Right lobe of liver (tissue), 6 donors: ENCODE measurements around the gene MCEMP1. TPM values are rescaled to one million over a fixed set of nuclear protein-coding genes. Genes with fewer than 3 reads are reported as not detected.

Experiments
- ATAC-seq, 4 donors: fragments of 200-7000 bp; cut with Tn5 transposase; one replicate each; pipeline ENCODE4 v1.9.1; 2020; ENCODE audit warnings: mild to moderate bottlenecking in 4 of 4, moderate library complexity in 4 of 4
- DNase-seq, 3 donors: peaks; one replicate each; pipeline ENCODE4 v3.0.0-alpha.2; 2020
- H3K27ac ChIP-seq, 3 donors: fragments of 200-600 bp; one replicate each; pipeline ENCODE4 v1.8.0; 2022
- H3K27me3 ChIP-seq, 2 donors: fragments of 200-600 bp; one replicate each; pipeline ENCODE4 v1.8.0; 2022
- H3K36me3 ChIP-seq, 4 donors: fragments of 200-600 bp; sonication (generic) in 1 of 4; one replicate each; pipeline versions ENCODE4 v1.5.1 to v1.8.0; 2017 to 2022; ENCODE audit warnings: control low read depth in 1 of 4
- H3K4me1 ChIP-seq, 4 donors: fragments of 200-600 bp; sonication (generic) in 1 of 4; one replicate each; pipeline versions ENCODE4 v1.5.1 to v1.8.0; 2017 to 2022; ENCODE audit warnings: control low read depth in 1 of 4
- H3K4me3 ChIP-seq, 3 donors: fragments of 200-600 bp; one replicate each; pipeline ENCODE4 v1.8.0; 2022
- H3K9me3 ChIP-seq, 4 donors: fragments of 200-600 bp; sonication (generic) in 1 of 4; one replicate each; pipeline versions ENCODE4 v1.5.1 to v1.8.0; 2017 to 2022; ENCODE audit warnings: control low read depth in 1 of 4
- POLR2A ChIP-seq: fragments of 450-650 bp; IDR thresholded peaks from one replicate; pipeline ENCODE4 v1.6.1; 2017; ENCODE audit warnings: antibody characterized with exemption, mild to moderate bottlenecking
- WGBS: methylation state at CpG from one replicate; pipeline ENCODE4 v1.1.6; 2018; ENCODE audit warnings: low coverage, low lambda C conversion rate; ENCODE audit not compliant: insufficient coverage; ENCODE audit errors: missing lambda C conversion rate; 5-methylcytosine and 5-hydroxymethylcytosine counted together
- intact Hi-C, 2 donors: fragments of 100-400 bp; cut with DNase I; formaldehyde crosslinking; loops; one replicate each; pipeline versions ENCODE4 v1.11.2 to v1.14.1; 2022
- total RNA-seq, 6 experiments: library from RNA; depleted of rRNA in 2 of 6; stranded (reverse); fragments of >200 nt in 2 of 6; fragmentation: NEBNext Ultra II Directional in 3 of 6; extraction: Animal tissue kit (Norgen Biotek cat#: 25700) in 3 of 6; gene quantifications; one replicate each; pipeline versions ENCODE4 v1.1.0 to v1.2.4, GENCODE V29; 2016 to 2023
- TF ChIP-seq, protein P1 (sequence below), 4 donors: fragments of 200-600 bp in 3 of 4; fragments of 450-650 bp in 1 of 4; IDR thresholded peaks; one replicate each; pipeline versions ENCODE4 v1.5.1 to v1.8.0; 2016 to 2022; ENCODE audit warnings: antibody characterized with exemption in 4 of 4, mild to moderate bottlenecking in 2 of 4
- donor health status: DM: no; HTN: yes; CAD: no.
- donor health status: DM: no; HTN: no; CAD: no.
- donor health status: DM: no; HTN: no; CAD: no.
- donor health status: DM: no; HTN: yes; CAD: no.
- donor health status: DM: no; HTN: yes; CAD: no.

MCEMP1 gene
- total RNA-seq, 6 experiments from 2014 or later: 0.11 to 0.86 (median 0.34) TPM

DNA sequence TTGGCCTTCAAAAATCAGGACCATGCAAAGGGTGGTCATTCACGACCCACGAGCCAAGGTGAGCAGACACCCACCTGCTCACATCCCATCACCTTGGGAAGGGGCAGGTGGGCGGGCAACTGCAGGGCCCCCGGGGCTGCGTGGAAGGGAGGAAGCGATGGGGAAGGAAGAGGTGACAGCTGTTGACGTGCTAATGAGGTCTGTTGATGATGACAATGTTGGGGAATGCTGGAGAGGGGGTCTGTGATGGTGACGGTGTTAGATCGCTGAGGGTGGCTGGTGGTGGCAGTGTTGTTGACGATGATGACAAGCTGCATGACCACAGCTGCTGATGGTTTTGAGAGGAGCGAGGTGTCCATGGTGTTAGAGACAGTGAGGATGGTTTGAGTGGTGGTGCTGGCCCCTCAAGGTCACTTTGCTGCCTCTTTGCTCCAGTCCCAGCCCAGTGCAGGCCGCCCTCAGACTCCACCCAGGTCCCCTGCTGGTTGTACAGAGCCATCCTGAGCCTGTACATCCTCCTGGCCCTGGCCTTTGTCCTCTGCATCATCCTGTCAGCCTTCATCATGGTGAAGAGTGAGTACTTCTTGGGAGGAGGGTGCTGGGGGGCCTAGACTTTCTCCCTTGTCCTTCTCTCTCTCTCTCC lies 900 bp downstream of the MCEMP1 start:
- DNase-seq (no peak), ATAC-seq (no peak)
- Histone ChIP-seq H3K36me3 (no peaks in the 10 kb centered on the region), H3K4me1 (peaks cover 0 to 10% (median 4%) of the 10 kb centered on the region in 4 donors), H3K27ac (no peak overlapping the region), H3K9me3 (no peaks in the 10 kb centered on the region), H3K27me3 (no peaks in the 10 kb centered on the region), H3K4me3 (no peak overlapping the region)
- 43% methylated on average over 11 of the region's 12 CpGs for WGBS
- intact Hi-C loops: loop anchor here (5.0 kb wide), 2 partner anchors 105 to 110 kb away; no protein-coding TSS in a partner anchor
- TF ChIP-seq, protein P1, sequence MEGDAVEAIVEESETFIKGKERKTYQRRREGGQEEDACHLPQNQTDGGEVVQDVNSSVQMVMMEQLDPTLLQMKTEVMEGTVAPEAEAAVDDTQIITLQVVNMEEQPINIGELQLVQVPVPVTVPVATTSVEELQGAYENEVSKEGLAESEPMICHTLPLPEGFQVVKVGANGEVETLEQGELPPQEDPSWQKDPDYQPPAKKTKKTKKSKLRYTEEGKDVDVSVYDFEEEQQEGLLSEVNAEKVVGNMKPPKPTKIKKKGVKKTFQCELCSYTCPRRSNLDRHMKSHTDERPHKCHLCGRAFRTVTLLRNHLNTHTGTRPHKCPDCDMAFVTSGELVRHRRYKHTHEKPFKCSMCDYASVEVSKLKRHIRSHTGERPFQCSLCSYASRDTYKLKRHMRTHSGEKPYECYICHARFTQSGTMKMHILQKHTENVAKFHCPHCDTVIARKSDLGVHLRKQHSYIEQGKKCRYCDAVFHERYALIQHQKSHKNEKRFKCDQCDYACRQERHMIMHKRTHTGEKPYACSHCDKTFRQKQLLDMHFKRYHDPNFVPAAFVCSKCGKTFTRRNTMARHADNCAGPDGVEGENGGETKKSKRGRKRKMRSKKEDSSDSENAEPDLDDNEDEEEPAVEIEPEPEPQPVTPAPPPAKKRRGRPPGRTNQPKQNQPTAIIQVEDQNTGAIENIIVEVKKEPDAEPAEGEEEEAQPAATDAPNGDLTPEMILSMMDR (IDR thresholded peaks at IDR 0.05): no peak
- TF ChIP-seq POLR2A: no peak

DNA sequence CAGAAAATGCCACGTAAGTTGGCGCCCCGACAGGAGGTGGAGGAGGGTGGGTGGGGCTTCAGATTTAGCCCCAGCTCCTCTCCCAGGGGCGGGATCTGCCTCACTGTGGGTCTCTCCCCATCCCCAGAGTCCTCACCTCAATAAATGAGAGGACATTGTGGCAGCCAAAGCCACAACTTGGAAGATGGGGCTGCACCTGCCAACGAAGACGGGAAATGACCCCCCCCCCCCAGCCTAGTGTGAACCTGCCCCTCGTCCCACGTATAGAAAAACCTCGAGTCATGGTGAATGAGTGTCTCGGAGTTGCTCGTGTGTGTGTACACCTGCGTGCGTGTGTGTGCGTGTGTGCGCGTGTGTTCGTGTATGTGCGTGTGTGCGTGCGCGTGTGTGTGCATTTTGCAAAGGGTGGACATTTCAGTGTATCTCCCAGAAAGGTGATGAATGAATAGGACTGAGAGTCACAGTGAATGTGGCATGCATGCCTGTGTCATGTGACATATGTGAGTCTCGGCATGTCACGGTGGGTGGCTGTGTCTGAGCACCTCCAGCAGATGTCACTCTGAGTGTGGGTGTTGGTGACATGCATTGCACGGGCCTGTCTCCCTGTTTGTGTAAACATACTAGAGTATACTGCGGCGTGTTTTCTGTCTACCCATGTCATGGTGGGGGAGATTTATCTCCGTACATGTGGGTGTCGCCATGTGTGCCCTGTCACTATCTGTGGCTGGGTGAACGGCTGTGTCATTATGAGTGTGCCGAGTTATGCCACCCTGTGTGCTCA lies 2.3 kb downstream of the MCEMP1 start:
- DNase-seq (peak in 1 of 3 donors; percentile 52), ATAC-seq (peak; percentile 24 to 47 (median 41))
- Histone ChIP-seq H3K4me1 (peaks cover 0 to 10% (median 4%) of the 10 kb centered on the region in 4 donors), H3K9me3 (no peaks in the 10 kb centered on the region), H3K27ac (no peak overlapping the region), H3K36me3 (peaks cover 0 to 7% (median 0%) of the 10 kb centered on the region in 4 donors), H3K27me3 (no peaks in the 10 kb centered on the region), H3K4me3 (no peak overlapping the region)
- 36% methylated on average over 28 of the region's 30 CpGs for WGBS
- TF ChIP-seq, protein P1 (IDR thresholded peaks at IDR 0.05): peak in 3 of 4 donors; percentile 21 to 32 (median 29)
- no peak for TF ChIP-seq POLR2A
- intact Hi-C loops: loop anchor here (5.0 kb wide), 2 partner anchors 107 to 112 kb away; no protein-coding TSS in a partner anchor

DNA sequence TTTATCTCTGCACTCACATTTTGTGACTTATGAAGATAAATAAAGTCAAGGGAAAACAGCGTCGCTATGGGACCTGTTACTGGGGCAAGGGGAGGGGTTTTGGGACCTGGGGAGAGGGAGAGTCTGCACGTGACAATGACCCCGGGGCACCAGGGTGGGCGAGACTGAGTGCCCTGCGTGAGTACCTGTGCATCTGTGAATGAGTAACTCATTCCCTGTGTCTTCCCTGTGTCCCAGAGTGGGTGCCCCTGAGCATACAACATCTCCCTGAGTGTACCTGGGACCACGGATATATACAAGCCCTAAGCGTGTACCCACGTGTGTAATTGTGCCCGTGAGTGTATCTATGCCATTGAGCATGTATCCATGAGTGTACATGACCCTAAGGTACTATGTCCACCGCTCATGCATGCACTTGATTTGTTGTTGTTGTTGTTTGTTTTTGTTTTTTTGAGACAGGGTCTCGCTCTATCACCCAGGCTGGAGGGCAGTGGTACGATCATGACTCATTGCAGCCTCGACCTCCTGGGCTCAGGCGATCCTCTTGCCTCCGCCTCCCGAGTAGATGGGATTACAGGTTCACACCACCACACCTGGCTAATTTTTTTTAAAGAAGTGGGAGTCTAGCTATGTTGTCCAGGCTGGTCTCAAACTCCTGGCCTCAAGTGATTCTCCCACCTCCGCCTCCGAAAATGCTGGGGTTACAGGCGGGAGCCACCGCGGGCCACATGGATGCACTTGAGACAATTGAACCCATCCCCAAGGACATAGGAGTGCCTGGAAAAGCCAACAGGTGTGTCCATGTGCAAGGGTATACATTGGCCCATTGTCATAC lies 3.1 kb downstream of the MCEMP1 start:
- peaks cover 0 to 10% (median 4%) of the 10 kb centered on the region in 4 donors for H3K4me1 ChIP-seq
- ATAC-seq: no peak
- no peak for DNase-seq
- peaks cover 0 to 7% (median 0%) of the 10 kb centered on the region in 4 donors for H3K36me3 ChIP-seq
- WGBS: 30% methylated on average over 15 of the region's 22 CpGs
- peak overlapping the region in 1 of 3 donors; percentile 72 for H3K27ac ChIP-seq
- no peaks in the 10 kb centered on the region for H3K27me3 ChIP-seq
- TF ChIP-seq, protein P1 (IDR thresholded peaks at IDR 0.05): no peak
- TF ChIP-seq POLR2A: no peak
- peak overlapping the region in 2 of 3 donors; percentile 89 for H3K4me3 ChIP-seq
- no peaks in the 10 kb centered on the region for H3K9me3 ChIP-seq
- intact Hi-C loops: loop anchor here (5.0 to 10.0 kb wide), 3 partner anchors 108 to 115 kb away; no protein-coding TSS in a partner anchor
